NCI-H69 (cell line): ENCODE measurements around the gene LAT.

ENCODE experiments used
- DNase-seq: peaks from one replicate; lab custom pipeline; 2025; lab: John Stamatoyannopoulos, UW

LAT gene

GRCh38 chr16:29007730-29008593 is 23.1 kb downstream of the LAT start:
- no peak for DNase-seq

GRCh38 chr16:29009050-29009837 is 24.4 kb downstream of the LAT start:
- no peak for DNase-seq

DNA sequence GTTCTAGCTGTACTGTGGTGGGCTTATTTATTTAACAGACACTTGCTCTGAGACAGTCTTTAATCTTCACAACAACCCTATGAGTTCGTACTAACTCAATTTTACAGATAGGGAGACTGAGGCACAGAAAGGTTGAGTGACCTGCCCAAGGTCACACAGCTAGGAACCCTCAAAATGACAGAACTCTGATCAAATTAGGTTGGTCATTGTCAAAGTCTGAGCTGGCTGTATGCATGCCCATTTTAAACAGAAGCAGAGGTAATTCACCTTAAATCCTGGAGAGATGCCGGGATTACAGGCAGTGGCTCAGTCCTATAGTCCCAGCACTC is 24.9 kb downstream of the LAT start:
- no peak for DNase-seq

GRCh38 chr16:29011112-29011511 is 26.3 kb downstream of the LAT start:
- no peak for DNase-seq

- DNase-seq, result no peak
These were observed 27.0 kb downstream of the LAT start for GRCh38 chr16:29011851-29012250.

- DNase-seq, result no peak
These were observed 28.2 kb downstream of the LAT start for GRCh38 chr16:29012913-29013553.

DNA sequence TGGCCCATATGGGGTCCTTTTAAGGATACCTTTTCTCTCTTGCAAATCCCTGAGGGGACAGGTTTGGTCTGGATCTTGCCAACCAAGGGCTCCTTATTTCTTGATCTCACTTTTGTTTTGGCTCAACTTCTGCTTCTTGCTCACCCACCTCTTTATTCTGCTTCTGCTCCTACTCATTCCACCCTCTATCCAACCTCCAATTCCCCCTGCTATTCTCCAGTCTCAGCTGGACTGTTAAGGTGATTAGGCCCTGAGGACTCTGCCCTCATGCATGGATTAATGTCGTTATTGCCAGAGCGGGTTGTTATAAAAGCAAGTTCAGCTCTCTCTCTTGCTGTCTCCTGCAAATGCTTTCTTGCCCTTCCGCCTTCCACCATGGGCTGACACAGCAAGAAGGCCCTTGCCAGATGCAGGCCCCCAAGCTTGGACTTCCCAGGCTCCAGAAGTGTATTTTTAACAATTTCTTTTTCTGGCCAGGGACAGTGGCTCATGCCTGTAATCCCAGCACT is 29.8 kb downstream of the LAT start:
- DNase-seq, result no peak

DNA sequence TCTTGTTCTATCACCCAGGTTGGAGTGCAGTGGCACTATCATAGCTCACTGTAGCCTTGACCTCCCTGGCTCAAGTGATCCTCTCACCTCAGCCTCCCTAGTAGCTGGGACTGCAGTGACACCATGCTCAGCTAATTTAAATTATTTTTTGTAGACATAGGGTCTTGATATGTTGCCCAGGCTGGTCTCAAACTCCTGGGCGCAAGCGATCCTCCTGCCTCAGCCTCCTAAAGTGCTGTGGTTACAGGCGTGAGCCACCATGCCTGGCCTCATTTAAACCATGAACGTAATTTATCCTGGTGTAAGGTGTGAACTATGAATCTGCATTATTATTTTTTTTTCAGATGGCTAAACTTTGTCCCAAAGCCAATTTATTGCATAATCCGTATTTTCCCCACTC is 37.3 kb downstream of the LAT start:
- no peak for DNase-seq

- DNase-seq, result no peak
These were observed 38.7 kb downstream of the LAT start for GRCh38 chr16:29023279-29024277.

- DNase-seq, result no peak
These were observed 39.4 kb downstream of the LAT start for GRCh38 chr16:29024278-29024677.

DNA sequence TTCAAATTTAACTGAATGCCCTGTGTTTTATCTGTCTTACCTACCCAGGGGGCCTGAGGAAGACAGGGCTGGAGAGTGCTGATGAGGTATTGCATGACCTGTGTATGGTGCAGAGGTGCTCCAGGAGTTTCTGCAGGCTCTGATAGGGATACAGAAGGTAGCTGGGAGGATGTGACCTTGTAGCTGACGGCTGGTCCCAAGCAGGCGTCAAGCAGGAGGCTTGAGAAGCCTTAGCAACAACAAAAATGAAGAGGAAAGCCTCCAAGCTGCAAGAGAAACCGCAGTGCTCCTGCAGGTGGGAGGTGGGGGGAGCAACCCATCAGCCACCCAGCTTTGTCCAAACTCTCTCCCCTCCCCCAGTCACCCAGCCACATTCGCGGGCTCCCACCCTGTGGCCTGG is 40.4 kb downstream of the LAT start:
- no peak for DNase-seq

GRCh38 chr16:29025735-29026134 is 40.9 kb downstream of the LAT start:
- no peak for DNase-seq

DNA sequence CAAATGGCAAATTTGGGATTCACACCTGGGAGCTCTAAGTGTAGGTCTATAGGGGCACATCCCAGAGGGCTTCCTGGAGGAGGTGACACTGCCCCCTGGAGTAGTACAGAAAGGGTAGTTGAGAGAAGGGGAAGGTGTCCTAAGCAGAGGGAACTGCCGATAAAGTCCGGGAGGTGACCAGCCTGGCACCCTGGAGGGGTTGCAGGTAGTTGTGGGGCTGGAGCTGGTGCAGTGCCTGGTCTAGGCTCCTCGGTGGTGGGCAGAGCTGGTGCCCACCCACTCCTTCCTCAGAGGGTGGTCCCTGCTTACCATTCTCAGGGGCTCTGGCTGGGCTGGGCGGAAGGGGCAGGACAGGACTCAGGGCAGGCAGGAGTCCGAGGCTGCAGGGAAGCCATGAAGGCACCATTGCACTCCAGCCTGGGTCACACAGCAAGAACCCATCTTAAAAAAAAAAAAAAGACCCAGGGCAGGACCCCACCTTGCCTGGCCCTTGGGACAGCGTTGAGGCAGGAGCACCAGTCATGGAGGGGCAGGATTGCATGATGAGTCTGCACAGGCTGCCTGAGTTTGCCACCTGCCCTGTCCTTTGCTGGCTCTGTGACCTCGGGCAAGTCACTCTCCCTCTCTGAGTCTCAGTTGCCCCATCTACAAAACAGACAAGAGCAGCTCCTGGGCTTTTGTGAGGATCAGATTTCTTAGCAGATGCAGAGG is 43.8 kb downstream of the LAT start:
- no peak for DNase-seq

DNA sequence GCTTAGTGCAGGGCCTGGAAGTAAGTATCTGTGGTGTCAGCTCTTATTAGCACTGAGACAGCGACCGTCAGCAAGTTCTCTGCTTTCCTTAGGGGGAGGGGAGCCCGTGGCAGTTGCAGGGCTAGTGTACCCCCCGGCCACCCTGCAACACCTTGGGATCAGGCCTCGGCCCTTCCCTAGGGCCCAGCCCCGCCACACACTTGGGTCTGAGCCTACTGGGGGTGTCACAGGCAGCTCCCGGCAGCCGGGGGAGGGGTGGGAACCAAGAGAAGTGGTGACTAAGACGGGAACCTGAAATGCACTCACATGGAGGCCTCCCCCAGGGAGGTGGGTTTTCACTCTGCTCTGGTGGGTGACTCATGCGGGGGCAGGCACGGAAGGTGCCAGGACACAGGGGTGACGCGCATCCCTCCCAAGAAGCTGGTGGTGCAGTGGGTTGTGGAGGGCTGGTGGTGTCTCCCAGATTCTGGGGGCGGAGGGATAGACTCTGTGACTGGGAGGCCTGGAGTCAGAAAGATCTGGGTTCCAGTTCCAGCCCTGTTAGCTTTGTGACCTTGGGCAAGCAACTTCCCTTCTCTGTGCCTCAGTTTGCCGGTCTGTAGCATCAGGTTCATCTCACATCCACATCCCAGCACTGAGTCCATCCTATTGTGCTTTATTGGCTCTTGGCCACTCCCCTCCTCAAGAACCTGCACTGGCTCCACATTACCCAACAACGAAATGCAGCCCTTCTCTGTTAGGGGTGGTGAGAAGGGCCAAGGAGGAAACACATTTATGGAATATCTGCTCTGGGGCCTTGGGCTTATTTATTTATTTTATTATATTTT is 44.5 kb downstream of the LAT start:
- no peak for DNase-seq

- no peak for DNase-seq
These were observed 45.4 kb downstream of the LAT start for GRCh38 chr16:29030086-29030840.
